B cell (primary cell): ENCODE measurements around the gene METAP1D. TPM values are rescaled to one million over a fixed set of nuclear protein-coding genes. Genes with fewer than 3 reads are reported as not detected.

Source experiments
- ATAC-seq: fragments of 200-7000 bp; cut with Tn5 transposase; one replicate; pipeline ENCODE4 v1.10.0; 2021; ENCODE audit warnings: low read depth, mild to moderate bottlenecking, moderate number of reproducible peaks, moderate library complexity
- CTCF ChIA-PET: fragments of 350-600 bp; sonication (Branson Sonifier 250); formaldehyde crosslinking; loops from one replicate; lab custom pipeline; 2021; ENCODE audit warnings: antibody characterized with exemption, inconsistent platforms; lab: Charles Lee
- POLR2A ChIA-PET: fragments of 350-600 bp; sonication (Branson Sonifier 250); formaldehyde crosslinking; loops from one replicate; lab custom pipeline; 2021; ENCODE audit warnings: antibody characterized with exemption; lab: Charles Lee
- DNase-seq: peaks from one replicate; pipeline ENCODE4 v3.0.0; 2013
- H2AFZ ChIP-seq: 2 replicates; pipeline ENCODE4 v1.6.1; 2012; ENCODE audit warnings: mild to moderate bottlenecking, low read depth, low read length; ENCODE audit not compliant: insufficient read depth, poor library complexity, severe bottlenecking
- H3K27ac ChIP-seq, 2 donors: 1 replicate in 1 of 2; 2 replicates in 1 of 2; pipeline ENCODE4 v1.5.1; 2012 to 2013; ENCODE audit warnings: low read length in 2 of 2, mild to moderate bottlenecking in 2 of 2, moderate library complexity in 1 of 2
- H3K27me3 ChIP-seq, 4 experiments: fragments of 200-600 bp in 1 of 4; sonication (generic) in 1 of 4; replicated peaks in 1 of 4; 1 replicate in 2 of 4; 2 replicates in 2 of 4; pipeline versions ENCODE4 v1.6.1 to v1.7.0; 2013 to 2016; ENCODE audit warnings: low read length in 3 of 4, mild to moderate bottlenecking in 2 of 4, mixed read lengths in 1 of 4, moderate library complexity in 1 of 4; ENCODE audit not compliant: insufficient read depth in 4 of 4, control insufficient read depth in 3 of 4; ENCODE audit errors: control extremely low read depth in 1 of 4
- H3K36me3 ChIP-seq, 2 experiments: replicated peaks in 1 of 2; 1 replicate in 1 of 2; 2 replicates in 1 of 2; pipeline versions ENCODE4 v1.6.1 to v1.7.1; 2013; ENCODE audit warnings: low read length in 1 of 2; ENCODE audit not compliant: insufficient read depth in 2 of 2, control insufficient read depth in 1 of 2; ENCODE audit errors: control extremely low read depth in 1 of 2, extremely low read depth in 1 of 2
- H3K4me1 ChIP-seq, 2 donors: fragments of 200-600 bp in 1 of 2; sonication (generic) in 1 of 2; 1 replicate in 1 of 2; 2 replicates in 1 of 2; pipeline versions ENCODE4 v1.5.1 to v1.6.1; 2013 to 2017; ENCODE audit warnings: low read length in 2 of 2; ENCODE audit not compliant: control insufficient read depth in 2 of 2, insufficient read depth in 2 of 2
- H3K4me2 ChIP-seq: replicated peaks from 2 replicates; pipeline ENCODE3; 2012; ENCODE audit warnings: mild to moderate bottlenecking, low read depth, low read length; ENCODE audit not compliant: poor library complexity, severe bottlenecking
- H3K4me3 ChIP-seq, 5 experiments: fragments of 200-600 bp in 1 of 5; sonication (generic) in 1 of 5; 1 replicate in 3 of 5; 2 replicates in 2 of 5; pipeline versions ENCODE4 v1.5.1 to v1.7.0; 2011 to 2016; ENCODE audit warnings: low read length in 4 of 5, mild to moderate bottlenecking in 4 of 5, low read depth in 2 of 5, control low read depth in 1 of 5, moderate library complexity in 1 of 5; ENCODE audit not compliant: insufficient read depth in 1 of 5; ENCODE audit errors: control extremely low read depth in 1 of 5, extremely low read depth in 1 of 5
- H3K79me2 ChIP-seq: fragments of 200-600 bp; sonication (generic); one replicate; pipeline ENCODE4 v1.6.0; 2016; ENCODE audit warnings: low read length; ENCODE audit not compliant: control insufficient read depth, insufficient read depth
- H3K9ac ChIP-seq: fragments of 200-600 bp; sonication (generic); 2 replicates; pipeline ENCODE4 v1.6.1; 2017; ENCODE audit warnings: mild to moderate bottlenecking, low read length, moderate library complexity
- H3K9me3 ChIP-seq, 3 donors: one replicate each; pipeline versions ENCODE4 v1.6.1 to v1.7.1; 2013; ENCODE audit warnings: low read length in 2 of 3; ENCODE audit not compliant: control insufficient read depth in 2 of 3, insufficient read depth in 1 of 3; ENCODE audit errors: control extremely low read depth in 1 of 3
- H4K20me1 ChIP-seq: 2 replicates; pipeline ENCODE4 v1.6.0; 2012; ENCODE audit warnings: mild to moderate bottlenecking, low read length; ENCODE audit not compliant: insufficient read depth, control insufficient read depth, poor library complexity, severe bottlenecking
- H3K27ac Mint-ChIP-seq: one replicate; pipeline ENCODE4 v1.8.0; 2021; ENCODE audit warnings: mixed read lengths
- H3K27me3 Mint-ChIP-seq: one replicate; pipeline ENCODE4 v1.8.0; 2021; ENCODE audit warnings: mixed read lengths
- H3K4me1 Mint-ChIP-seq: one replicate; pipeline ENCODE4 v1.8.0; 2021; ENCODE audit warnings: mixed read lengths
- H3K4me3 Mint-ChIP-seq: one replicate; pipeline ENCODE4 v1.8.0; 2021; ENCODE audit warnings: mixed read lengths
- H3K9me3 Mint-ChIP-seq: one replicate; pipeline ENCODE4 v1.8.0; 2022; ENCODE audit warnings: mixed read lengths; ENCODE audit not compliant: insufficient read depth
- CTCF ChIP-seq: fragments of 200-600 bp; IDR thresholded peaks from one replicate; pipeline ENCODE4 v1.8.0; 2022; ENCODE audit warnings: antibody characterized with exemption, mild to moderate bottlenecking
- EZH2 ChIP-seq: IDR thresholded peaks from 2 replicates; pipeline ENCODE4 v1.6.1; 2012; ENCODE audit warnings: borderline replicate concordance, low read depth, mild to moderate bottlenecking, moderate library complexity, low read length; ENCODE audit not compliant: insufficient read depth, poor library complexity, severe bottlenecking
- WGBS: methylation state at CpG from one replicate; pipeline ENCODE4 v1.1.5; 2013; ENCODE audit warnings: missing lambda C conversion rate; ENCODE audit not compliant: insufficient coverage; 5-methylcytosine and 5-hydroxymethylcytosine counted together
- intact Hi-C: fragments of 100-400 bp; cut with micrococcal nuclease; formaldehyde crosslinking; loops from one replicate; pipeline ENCODE4 v1.10.0; 2022
- polyA plus RNA-seq: library from polyadenylated mRNA; depleted of rRNA; stranded (reverse); fragments of >200 nt; gene quantifications from 2 replicates; pipeline ENCODE4 v1.2.3, GENCODE V29; 2012
- total RNA-seq, 2 donors: library from RNA; stranded (reverse); fragments of 120-200 nt in 1 of 2; gene quantifications; 1 replicate in 1 of 2; 2 replicates in 1 of 2; pipeline versions ENCODE4 v1.2.3 to v1.2.4, GENCODE V29; 2013 to 2022

Gene METAP1D
- total and polyA plus RNA-seq, 2 donors (not counting 1 experiment from before 2014, with no cell fraction given), result 7.8 to 8.9 TPM

GRCh38 chr2:172099472-172100079, 99.8 kb downstream of the METAP1D start:
- peaks cover 4 to 100% (median 87%) of the 10 kb centered on the region in 4 experiments for H3K27me3 ChIP-seq
- no peak for TF ChIP-seq CTCF
- no peak for TF ChIP-seq EZH2
- H3K4me3 ChIP-seq, result no peak overlapping the region
- peak overlapping the region; percentile 81 for H3K4me2 ChIP-seq
- H3K4me3 Mint-ChIP-seq, result no peak overlapping the region
- intact Hi-C loops, result loop anchor here (1.0 to 10.0 kb wide), 6 partner anchors 15 to 1282 kb away; partner anchors contain the start of genes GAD1, HAT1 and PDK1
- WGBS, result 10% methylated on average over 9 of the region's 13 CpGs
- ChIA-PET POLR2A (interaction anchor here (1.3 to 1.8 kb wide), 3 partner anchors 11 to 18 kb away, joined by 3 to 6 read pairs (median 3); partner anchors contain the start of gene DLX1), CTCF (interaction anchor here (1.5 kb wide), 1 partner anchor 362 kb away, joined by 3 read pairs; no protein-coding TSS in a partner anchor)
- H3K79me2 ChIP-seq, result no peaks in the 10 kb centered on the region
- no peak overlapping the region for H3K27ac ChIP-seq
- H2AFZ ChIP-seq, result no peak overlapping the region
- DNase-seq, result no peak
- no peaks in the 10 kb centered on the region for H3K9me3 Mint-ChIP-seq
- ATAC-seq, result no peak
- H3K27ac Mint-ChIP-seq, result no peak overlapping the region
- no peak overlapping the region for H3K9ac ChIP-seq
- H3K4me1 ChIP-seq, result peaks cover 83 to 97% of the 10 kb centered on the region in 2 donors
- peaks cover 56% of the 10 kb centered on the region for H3K4me1 Mint-ChIP-seq
- H3K36me3 ChIP-seq, result no peaks in the 10 kb centered on the region
- peaks cover 0 to 90% (median 7%) of the 10 kb centered on the region in 3 donors for H3K9me3 ChIP-seq
- H3K27me3 Mint-ChIP-seq, result peaks cover 55% of the 10 kb centered on the region
- peaks cover 15% of the 10 kb centered on the region for H4K20me1 ChIP-seq
